ENCODE measurements around the gene BTBD3.

- no peak for TF ChIP-seq CTCF (IDR thresholded peaks at IDR 0.05)
- no peak for TF ChIP-seq POLR2A (IDR thresholded peaks at IDR 0.05)
Observed at GRCh38 chr20:11936157-11936556, 18.5 kb downstream of the BTBD3 start.
